GM06990 (cell line): ENCODE data around the gene LRRC59.

Experiments used
- DNase-seq: peaks from one replicate; pipeline ENCODE4 v3.0.0-alpha.2; 2011; ENCODE audit not compliant: insufficient read length; ENCODE audit errors: extremely low read depth
- H3K27me3 ChIP-seq: replicated peaks from 2 replicates; pipeline ENCODE4 v1.6.0; 2011; ENCODE audit warnings: low read length; ENCODE audit not compliant: control insufficient read depth, insufficient read depth
- H3K36me3 ChIP-seq: 2 replicates; pipeline ENCODE4 v1.5.1; 2011; ENCODE audit warnings: low read length; ENCODE audit not compliant: control insufficient read depth, insufficient read depth
- H3K4me3 ChIP-seq: replicated peaks from 2 replicates; pipeline ENCODE4 v1.5.1; 2011; ENCODE audit warnings: low read depth, mild to moderate bottlenecking, control low read depth, low read length
- TF ChIP-seq, protein P1 (sequence below): IDR thresholded peaks from 2 replicates; pipeline ENCODE4 v1.5.1; 2011; ENCODE audit warnings: low read length, control low read depth, mild to moderate bottlenecking, inconsistent platforms; ENCODE audit not compliant: insufficient read depth, poor library complexity, severe bottlenecking

Gene LRRC59

GRCh38 chr17:50361561-50362480 is 35.5 kb downstream of the LRRC59 start:
- Histone ChIP-seq H3K27me3 (no peaks in the 10 kb centered on the region), H3K36me3 (peaks cover 16% of the 10 kb centered on the region), H3K4me3 (no peak overlapping the region)
- TF ChIP-seq, protein P1, sequence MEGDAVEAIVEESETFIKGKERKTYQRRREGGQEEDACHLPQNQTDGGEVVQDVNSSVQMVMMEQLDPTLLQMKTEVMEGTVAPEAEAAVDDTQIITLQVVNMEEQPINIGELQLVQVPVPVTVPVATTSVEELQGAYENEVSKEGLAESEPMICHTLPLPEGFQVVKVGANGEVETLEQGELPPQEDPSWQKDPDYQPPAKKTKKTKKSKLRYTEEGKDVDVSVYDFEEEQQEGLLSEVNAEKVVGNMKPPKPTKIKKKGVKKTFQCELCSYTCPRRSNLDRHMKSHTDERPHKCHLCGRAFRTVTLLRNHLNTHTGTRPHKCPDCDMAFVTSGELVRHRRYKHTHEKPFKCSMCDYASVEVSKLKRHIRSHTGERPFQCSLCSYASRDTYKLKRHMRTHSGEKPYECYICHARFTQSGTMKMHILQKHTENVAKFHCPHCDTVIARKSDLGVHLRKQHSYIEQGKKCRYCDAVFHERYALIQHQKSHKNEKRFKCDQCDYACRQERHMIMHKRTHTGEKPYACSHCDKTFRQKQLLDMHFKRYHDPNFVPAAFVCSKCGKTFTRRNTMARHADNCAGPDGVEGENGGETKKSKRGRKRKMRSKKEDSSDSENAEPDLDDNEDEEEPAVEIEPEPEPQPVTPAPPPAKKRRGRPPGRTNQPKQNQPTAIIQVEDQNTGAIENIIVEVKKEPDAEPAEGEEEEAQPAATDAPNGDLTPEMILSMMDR: peak; percentile 84
- no peak for DNase-seq

DNA sequence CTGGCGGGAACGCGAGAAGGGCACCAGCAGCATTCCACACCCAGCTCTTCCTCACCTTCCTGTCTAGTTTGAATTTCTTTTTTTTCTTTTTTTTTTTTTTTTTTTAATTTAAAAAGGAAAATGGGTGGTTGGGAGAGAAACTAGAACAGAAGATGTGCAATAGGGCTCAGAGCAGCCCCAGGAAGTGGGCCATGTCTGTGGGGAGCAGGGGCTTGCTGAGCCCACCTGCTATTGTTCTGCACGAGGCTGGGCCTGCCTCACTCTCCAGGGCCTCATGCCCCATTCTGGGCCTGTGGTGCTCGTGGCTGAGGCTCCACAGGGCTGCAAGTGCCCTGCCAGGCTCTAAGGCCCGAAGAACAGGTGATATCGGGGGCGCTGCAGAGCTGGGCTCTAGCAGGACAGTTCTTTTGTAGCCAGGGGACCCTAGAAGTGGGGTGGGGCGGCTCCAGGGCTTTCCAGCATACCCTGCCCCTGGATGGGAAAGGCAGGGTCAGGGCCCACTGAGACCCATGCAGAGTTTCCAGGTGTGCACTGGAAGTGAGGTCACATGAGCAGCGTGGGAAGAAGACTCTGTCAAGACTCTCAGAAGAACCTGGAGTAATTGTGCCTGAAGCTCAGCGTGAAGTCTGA is 36.7 kb downstream of the LRRC59 start:
- Histone ChIP-seq H3K36me3 (peaks cover 20% of the 10 kb centered on the region), H3K27me3 (no peaks in the 10 kb centered on the region), H3K4me3 (no peak overlapping the region)
- TF ChIP-seq, protein P1: no peak
- DNase-seq: no peak

GRCh38 chr17:50359998-50360461 is 37.3 kb downstream of the LRRC59 start:
- H3K27me3 ChIP-seq: no peaks in the 10 kb centered on the region
- TF ChIP-seq, protein P1: no peak
- DNase-seq: no peak
- H3K4me3 ChIP-seq: no peak overlapping the region
- peaks cover 20% of the 10 kb centered on the region for H3K36me3 ChIP-seq

- Histone ChIP-seq H3K36me3 (peaks cover 25% of the 10 kb centered on the region), H3K27me3 (no peaks in the 10 kb centered on the region), H3K4me3 (no peak overlapping the region)
- TF ChIP-seq, protein P1: no peak
- no peak for DNase-seq
Measured at GRCh38 chr17:50359005-50359699, 38.2 kb downstream of the LRRC59 start.

DNA sequence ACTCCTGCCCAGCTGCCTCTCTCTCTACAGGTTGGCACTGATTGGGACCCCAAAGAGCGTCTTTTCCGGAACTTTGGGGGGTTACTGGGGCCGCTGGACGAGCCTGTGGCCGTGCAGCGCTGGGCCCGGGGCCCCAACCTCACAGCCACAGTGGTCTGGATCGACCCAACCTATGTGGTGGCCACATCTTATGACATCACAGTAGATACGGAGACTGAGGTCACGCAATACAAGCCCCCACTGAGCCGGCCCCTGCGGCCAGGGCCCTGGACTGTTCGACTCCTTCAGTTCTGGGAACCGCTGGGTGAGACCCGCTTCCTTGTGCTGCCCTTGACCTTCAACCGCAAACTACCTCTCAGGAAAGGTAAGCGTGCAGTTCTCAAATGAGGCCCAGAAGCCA is 39.1 kb downstream of the LRRC59 start:
- H3K36me3 ChIP-seq: peaks cover 29% of the 10 kb centered on the region
- DNase-seq: no peak
- no peaks in the 10 kb centered on the region for H3K27me3 ChIP-seq
- TF ChIP-seq, protein P1: no peak
- H3K4me3 ChIP-seq: no peak overlapping the region
